ENCODE measurements around the gene MYH16.
"Not testable (repeated sequence)": the region's sequence is repeated elsewhere in the genome, so short reads cannot be mapped to it uniquely, and the experiment has no call there.

MYH16 gene

GRCh38 chr7:99260395-99260794 lies 12.2 kb upstream of the MYH16 start:
- no peak for DNase-seq

DNA sequence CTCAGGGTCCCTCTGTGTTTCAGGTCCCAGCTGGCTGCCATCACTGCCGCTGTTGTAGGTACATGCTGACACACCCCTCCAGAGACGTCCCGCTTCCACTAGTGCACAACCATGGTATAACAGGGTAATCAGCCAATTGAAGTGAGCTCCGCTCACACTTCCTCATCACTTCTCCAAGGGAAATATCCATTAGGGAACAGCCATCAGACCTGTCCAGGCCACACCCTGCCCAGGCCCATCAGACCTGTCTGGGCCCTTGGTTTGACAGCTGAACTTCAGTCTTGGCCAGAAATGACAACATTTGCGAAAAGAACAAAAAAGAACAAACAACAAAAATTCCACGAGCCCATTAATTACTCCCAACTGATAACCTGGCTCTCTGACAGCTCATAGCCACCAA lies 11.0 kb upstream of the MYH16 start:
- no peak for DNase-seq

GRCh38 chr7:99265848-99266480 lies 6.7 kb upstream of the MYH16 start:
- no peak for DNase-seq

GRCh38 chr7:99267481-99267840 lies 5.2 kb upstream of the MYH16 start:
- DNase-seq = no peak

DNA sequence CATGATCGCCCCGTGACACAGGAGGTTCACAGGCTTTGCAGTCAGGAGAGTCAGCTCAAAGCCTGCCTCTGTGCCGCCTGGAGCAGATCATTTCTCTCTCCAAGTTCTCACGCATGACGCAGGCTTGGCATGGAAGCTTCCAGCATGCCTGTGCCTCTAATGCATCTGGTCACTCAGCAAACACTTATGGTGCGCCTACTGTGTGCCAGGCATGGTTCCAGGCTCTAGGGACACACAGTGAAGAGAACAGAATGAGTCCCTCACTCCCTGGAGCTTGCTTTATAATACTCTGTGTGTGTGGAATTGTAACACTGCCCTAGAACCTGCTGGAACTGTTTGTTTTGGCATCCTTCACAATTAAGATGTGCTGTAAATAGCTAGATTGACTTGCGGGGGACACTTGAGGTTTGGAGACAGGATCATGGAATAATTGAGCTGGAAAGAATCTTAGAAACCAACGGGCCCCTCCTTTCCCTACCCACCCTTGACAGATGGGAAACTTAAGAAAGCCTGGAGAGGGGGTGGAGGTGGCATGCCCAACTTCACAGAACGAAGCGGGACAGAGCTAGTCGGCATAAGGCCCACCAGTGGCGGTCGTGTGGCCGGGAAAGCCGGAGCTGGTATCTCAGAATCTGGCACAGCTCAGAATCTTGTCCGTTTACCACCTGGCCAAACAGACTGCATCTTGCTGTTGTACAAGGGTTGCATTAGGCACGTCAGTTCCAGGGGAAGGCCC lies 4.6 kb upstream of the MYH16 start:
- peak; percentile 48 to 80 for DNase-seq

DNA sequence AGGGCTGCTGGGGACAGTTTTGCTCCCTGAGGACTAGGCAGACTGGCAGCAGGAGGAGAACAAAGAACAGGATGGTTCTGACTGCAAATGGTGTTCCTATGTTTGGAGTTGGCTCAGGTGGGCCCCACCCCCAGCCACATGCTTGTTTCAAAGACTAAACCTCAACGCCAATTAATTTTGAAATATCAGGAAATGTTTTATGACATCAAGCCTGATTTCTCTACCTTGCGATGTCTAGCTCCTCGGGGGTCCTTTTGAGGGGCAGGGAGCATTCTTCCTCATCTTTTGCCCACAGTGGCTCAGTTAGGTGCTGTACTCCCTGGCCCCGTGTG lies 4.1 kb upstream of the MYH16 start:
- no peak for DNase-seq

DNA sequence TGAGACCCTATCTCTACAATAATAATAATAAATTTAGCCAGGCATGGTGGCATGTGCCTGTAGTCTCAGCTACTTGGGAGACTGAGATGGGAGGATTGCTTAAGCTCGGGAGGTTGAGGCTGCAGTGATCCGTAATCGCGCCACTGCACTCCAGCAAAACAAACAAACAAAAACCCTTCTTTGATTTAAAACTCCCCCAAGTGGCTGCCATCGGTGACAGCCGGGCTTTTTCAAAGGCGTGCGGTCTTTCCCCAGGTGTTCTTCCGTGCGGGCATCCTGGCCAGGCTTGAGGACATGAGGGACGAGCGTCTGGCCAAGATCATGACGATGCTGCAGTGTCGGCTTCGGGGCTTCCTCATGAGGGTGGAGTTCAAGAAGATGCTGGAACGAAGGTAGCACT lies 1.9 kb upstream of the MYH16 start:
- no peak for DNase-seq

GRCh38 chr7:99273561-99273960 lies 922 bp downstream of the MYH16 start:
- not testable (repeated sequence) for DNase-seq

DNA sequence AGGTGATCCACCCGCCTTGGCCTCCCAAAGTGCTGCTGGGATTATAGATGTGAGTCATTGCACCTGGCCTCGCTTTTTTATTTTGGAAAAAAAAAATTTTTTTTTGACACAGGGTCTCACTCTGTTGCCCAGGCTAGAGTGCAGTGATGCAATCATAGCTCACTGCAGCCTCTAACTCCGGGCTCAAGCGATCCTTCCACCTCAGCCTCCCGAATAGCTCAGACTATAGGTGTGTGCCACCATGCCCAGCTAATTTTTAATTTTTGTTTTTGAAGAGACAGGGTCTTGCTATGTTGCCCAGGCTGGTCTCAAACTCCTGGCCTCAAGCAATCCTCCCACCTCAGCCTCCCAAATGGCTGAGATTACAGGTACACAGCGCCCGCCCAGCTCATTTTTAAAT lies 2.3 kb downstream of the MYH16 start:
- not testable (repeated sequence) for DNase-seq

- DNase-seq = no peak
Observed at GRCh38 chr7:99275496-99275895, 2.9 kb downstream of the MYH16 start.

DNA sequence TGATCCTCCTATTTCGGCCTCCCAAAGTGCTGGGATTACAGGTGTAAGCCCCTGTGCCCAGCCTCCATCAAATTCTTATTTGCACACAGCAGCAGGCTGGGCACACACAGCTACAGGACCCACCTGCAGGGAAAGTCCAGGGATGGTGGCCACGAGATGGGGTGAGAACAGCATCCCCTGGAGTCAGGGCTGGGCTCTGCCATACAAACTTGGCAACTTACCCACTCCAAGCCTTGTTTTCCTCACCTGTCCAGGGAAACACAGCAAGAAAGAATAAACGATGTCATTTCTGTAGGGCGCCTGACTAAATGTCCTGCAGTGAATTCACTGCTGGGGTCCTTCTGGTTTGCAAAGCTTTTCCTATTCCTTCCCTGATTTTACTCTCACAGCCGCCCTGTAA lies 5.5 kb downstream of the MYH16 start:
- DNase-seq = no peak

DNA sequence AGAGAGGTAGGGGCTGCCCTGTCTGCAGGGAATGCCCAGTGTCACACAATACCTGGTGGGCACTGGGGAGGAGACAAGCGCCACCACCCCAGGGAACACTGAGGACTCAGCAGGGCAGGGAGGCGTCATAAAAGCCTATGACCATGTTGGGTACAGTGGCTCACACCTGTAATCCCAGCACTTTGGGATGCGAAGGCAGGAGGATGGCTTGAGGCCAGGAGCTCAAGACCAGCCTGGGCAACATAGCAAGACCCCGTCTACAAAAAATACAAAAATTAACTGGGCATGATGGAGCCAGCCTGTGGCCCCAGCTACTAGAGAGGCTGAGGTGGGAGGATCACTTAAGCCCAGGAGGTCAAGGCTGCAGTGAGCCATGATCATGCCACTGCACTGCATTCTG lies 11.5 kb downstream of the MYH16 start:
- DNase-seq = not testable (repeated sequence)

DNA sequence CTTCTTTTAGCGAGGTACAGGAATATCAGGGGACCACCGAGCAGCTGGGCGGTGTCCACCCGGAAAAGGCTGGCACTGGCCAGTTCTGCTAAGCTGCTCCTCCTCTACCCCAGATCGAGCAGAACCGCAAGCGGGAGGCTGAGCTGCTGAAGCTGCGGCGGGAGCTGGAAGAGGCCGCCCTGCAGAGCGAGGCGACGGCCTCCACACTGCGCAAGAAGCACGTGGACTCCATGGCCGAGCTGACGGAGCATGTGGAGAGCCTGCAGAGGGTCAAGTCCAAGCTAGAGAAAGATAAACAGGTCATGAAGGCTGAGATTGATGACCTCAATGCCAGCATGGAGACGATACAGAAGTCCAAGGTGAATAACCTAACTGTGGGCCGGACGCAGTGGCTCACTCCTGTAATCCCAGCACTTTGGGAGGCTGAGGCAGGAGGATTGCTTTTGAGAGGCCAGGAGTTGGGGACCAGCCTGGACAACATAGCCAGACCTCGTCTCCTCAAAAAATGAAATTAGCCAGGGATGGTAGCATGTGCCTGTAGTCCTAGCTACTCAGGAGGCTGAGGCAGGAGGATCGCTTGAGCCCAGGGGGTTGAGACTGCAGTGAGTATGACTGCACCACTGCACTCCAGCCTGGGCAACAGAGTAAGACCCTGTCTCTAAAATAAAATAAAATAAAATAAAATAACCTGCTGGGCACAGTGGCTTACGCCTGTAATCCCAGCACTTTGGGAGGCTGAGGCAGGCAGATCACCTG lies 15.3 kb downstream of the MYH16 start:
- no peak for DNase-seq

- DNase-seq = no peak
Observed at GRCh38 chr7:99289185-99289584, 16.5 kb downstream of the MYH16 start.

DNA sequence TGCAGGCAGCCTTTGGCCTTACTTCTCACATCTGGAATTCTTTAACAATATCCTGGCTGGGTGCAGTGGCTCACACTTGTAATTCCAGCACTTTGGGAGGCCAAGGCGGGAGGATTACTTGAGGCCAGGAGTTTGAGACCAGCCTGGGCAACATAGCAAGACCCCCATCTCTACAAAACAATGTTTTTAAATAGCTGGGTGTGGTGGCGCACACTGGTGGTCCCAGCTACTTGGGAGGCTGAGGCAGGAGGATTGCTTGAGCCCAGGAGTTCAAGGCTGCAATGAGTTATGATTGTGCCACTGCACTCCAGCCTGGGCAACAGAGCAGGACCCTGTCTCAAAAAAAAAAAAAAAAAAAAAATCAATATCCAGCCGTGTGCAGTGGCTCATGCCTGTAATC lies 17.5 kb downstream of the MYH16 start:
- not testable (repeated sequence) for DNase-seq

DNA sequence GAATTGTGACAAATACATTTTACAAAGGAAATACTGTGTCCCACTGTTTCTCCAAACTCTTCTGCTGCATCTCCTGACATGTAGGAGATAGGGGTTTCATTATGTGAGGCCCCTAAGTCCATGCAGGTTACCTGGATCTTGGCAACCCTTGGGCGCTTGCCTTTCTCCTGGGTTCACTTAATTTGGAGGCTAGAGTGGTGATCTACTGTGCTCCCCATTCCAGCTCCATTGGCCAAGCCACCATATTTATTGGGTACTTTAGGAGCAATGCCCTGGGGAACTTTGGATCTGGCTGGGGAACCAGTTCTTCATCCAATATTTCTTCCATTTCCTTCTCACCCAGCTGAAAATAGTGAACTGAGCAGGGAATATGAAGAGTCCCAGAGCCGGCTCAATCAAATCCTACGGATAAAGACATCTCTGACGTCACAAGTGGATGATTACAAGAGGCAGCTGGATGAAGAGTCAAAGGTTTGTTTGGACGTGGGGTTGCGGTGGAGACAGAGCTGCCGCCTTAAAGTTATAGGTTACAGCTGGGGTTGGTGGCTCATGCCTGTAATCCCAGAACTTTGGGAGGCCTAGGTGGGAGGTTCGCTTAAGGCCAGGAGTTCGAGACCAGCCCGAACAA lies 18.5 kb downstream of the MYH16 start:
- DNase-seq = no peak

- no peak for DNase-seq
Observed at GRCh38 chr7:99292127-99292526, 19.5 kb downstream of the MYH16 start.

- DNase-seq = no peak
Observed at GRCh38 chr7:99293167-99293566, 20.5 kb downstream of the MYH16 start.

DNA sequence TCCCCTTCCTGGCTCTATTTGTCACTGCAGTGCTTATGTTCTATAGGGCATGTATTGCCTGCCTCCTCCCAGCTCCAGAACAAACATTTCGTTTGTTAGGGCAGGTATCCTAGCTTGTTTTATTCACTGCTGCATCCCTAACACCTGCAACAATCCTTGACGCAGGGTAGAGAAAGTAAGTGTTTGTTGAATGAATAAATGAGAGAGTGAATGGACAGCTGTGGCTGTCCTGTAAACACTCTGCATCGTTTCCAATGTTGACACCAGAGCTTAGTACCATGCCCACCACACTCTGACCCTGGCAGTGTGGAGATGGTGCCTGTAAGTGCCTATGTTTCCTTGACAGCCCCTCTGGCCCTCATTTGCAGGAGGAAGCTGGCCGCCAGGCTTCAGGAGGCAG lies 21.0 kb downstream of the MYH16 start:
- DNase-seq = no peak

- DNase-seq = no peak
Observed at GRCh38 chr7:99296471-99296870, 23.8 kb downstream of the MYH16 start.

DNA sequence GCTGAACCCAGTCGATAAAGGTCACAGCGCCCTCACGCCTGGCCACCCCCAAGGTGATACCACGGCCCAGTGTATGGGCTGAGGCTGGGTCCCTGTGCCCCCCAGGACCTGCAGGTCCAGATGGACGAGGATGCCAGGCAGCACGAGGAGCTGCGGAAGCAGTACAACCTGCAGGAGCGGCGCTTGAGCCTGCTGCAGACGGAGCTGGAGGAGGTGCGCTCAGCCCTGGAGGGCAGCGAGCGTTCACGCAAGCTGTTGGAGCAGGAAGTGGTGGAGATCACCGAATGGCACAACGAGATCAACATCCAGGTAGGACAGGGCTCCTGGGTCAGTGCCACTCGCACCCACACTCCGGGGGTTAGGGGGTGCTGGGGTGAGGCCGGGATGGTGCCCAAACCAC lies 28.9 kb downstream of the MYH16 start:
- DNase-seq = no peak

- DNase-seq = no peak
Observed at GRCh38 chr7:99305473-99306260, 33.0 kb downstream of the MYH16 start.

GRCh38 chr7:99308461-99309074 lies 35.9 kb downstream of the MYH16 start:
- DNase-seq = no peak

All from NCI-H446 (cell line).